NCI-H1105 treated with DMSO at 0.1 percent for 48 hours (cell line): ENCODE data around the gene HEATR5B.

ENCODE experiments used
- DNase-seq: peaks from one replicate; lab custom pipeline; 2025; lab: John Stamatoyannopoulos, UW

The HEATR5B gene

GRCh38 chr2:37083873-37084794, at the start of gene HEATR5B, which contains the start of gene GPATCH11:
Gene HEATR5B (minus strand): TSS chr2:37084372. CDS start chr2:37083414, 958 bp downstream.
Gene GPATCH11 (plus strand): TSS chr2:37084518. CDS start chr2:37088382, 3,864 bp downstream.
- peak; percentile 96 for DNase-seq

- DNase-seq = no peak
Observed at GRCh38 chr2:37132914-37133313, 48.7 kb upstream of the HEATR5B start.

DNA sequence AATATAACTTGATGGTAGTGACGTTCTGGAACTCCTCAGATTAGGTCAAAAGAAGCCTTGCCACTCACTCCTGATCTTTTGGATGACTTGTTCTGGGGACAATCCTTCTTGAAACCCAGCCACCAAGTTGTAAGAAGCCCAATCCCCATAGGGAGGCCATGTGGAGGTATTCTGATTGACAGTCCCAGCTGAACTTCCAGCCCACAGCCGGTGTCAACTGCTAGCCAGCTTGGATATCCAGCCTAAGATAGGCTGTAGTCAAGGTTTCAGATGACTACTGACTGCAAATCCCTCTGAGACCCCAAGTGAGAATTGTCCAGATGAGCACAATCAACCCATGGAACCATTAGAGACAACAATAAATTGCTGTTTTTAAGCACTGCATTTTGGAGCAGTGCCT, 41.2 kb upstream of the HEATR5B start:
- DNase-seq = no peak

DNA sequence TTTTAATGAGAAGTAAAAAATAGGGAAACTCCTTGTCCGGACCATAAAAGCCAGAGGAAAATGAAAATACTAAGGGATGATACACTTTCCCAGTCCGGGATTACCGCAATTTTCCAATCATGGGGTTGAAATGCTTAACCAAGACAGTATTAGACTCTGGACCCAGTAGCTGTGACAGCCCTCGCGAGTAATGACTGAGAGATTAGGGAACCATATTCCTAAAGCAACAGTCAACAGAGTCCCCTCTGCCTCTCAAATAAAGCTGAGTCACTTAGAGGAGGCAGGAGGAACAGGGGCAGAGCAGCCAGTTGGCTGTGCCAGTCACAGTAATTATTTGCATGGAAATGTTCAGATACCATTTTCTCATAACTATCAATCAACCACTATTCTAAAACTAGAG, 35.0 kb upstream of the HEATR5B start:
- no peak for DNase-seq

- no peak for DNase-seq
Observed at GRCh38 chr2:37117566-37117965, 33.4 kb upstream of the HEATR5B start.

DNA sequence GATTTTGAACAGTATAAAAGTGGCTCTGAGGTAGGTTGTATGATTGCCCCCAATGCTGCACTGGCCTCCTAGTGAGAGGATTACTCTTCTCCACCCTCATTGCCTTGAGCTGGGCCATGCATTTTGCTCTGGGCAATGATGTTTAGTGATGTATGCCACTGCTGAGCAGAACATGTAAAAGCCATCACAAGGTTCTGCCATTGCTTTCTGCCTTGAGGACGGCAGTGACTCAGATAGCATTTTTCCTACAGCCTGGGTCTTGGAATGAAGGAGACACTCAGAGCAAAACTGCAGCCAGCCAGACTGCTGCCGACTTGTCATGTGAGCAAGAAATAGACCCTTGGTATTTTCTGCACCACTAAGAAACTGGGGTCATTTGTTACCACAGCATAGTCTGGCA, 27.8 kb upstream of the HEATR5B start:
- DNase-seq = no peak

DNA sequence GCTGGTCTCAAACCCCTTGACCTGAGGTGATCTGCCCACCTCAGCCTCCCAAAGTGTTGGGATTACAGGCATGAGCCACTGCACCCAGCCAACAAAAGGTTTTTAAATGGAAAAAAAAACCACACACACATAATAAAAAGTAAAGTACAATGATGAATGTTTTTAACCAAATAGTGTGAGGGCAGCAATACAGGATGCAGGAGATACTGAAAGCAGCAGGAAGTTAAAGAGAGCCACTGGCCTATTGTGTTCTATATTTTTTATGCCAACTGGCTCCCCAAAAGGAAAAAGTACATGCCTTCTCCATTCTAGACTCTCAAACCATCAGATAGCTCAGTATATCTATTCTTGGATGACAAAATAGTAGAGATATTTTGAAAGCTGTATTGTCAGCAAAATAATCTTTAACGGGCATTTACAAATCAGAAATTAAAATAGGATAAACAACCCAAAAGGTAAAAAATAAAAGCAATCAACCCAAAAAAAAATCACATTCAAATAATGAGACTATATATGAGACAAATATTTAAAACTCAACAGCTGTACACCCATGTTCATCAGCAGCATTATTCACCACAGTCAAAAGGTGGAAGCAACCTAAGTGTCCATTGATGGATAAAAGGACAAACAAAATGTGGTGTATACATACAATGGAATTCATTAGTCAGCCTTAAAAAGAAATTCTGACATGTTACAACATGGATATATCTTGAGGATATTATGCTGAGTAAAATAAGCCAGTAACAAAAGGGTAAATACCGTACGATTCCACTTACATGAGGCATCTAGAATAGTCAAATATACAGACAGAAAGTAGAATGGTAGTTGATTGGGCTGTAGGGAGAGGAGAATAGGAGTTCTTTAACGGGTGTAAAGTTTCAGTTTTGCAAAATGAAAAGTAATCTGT, 26.4 kb upstream of the HEATR5B start:
- no peak for DNase-seq

GRCh38 chr2:37109523-37109922, 25.4 kb upstream of the HEATR5B start:
- no peak for DNase-seq

- no peak for DNase-seq
Observed at GRCh38 chr2:37105150-37105549, 21.0 kb upstream of the HEATR5B start.

- no peak for DNase-seq
Observed at GRCh38 chr2:37104178-37104577, 20.0 kb upstream of the HEATR5B start.

DNA sequence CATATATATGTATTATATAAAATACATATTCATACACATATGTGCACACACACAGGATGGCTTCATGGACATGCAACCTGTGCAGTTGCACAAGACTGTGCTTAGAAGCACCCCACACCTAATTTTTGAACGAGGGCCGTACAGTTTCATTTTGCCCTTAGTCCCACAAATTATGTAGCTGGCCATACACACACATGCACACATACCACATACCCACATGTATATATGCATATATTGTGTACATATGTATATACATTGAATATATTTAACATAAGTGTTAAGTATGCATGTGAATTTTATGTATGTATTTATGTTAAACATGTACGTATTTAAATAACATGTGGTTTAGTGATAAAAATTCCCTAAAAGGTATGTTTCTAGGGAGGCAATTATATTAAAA, 18.4 kb upstream of the HEATR5B start:
- DNase-seq = no peak

DNA sequence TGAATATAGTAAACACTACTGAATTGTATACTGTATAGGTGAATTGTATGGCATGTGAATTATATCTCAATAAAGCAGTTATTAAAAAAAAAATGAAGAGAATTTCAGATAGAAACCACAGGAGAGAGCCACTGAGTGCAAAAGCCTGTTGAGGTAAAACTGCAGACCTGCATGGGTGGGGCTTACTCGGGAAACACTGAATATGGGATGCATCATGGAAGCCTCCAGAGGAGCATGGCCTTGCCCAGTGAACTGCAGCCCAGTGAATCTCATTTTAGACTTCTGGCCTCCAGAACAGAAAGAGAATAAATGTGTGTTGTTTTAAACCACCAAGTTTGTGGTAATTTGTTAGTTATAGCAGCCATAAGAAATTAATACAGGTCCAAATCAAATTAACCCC, 15.9 kb upstream of the HEATR5B start:
- DNase-seq = no peak

GRCh38 chr2:37098416-37099118, 14.4 kb upstream of the HEATR5B start:
- no peak for DNase-seq

- DNase-seq = no peak
Observed at GRCh38 chr2:37096568-37096967, 12.4 kb upstream of the HEATR5B start.

- DNase-seq = no peak
Observed at GRCh38 chr2:37091873-37092272, 7.7 kb upstream of the HEATR5B start.

DNA sequence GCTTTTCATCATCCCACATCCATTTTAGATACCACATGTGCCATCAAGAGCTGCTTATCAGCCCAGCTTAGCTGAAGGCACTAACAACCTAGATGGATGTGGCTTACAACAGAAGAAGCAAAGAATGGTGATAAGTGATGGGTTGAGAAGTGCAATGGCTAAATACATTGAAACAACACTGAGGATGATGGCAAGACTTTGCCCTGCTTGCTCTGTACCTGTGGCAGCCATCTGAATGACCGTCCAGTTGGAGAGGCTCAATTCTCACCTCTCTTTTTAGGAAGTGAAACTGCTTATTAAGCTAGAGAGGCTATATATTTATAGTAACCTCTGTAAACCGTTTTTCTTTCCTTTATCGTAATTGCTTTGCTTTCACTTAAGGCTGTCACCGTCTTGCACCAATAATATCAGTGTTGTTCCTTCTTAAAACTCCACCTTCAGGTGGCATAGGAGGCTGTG, 5.9 kb upstream of the HEATR5B start:
- DNase-seq = no peak

- no peak for DNase-seq
Observed at GRCh38 chr2:37085731-37086147, 1.6 kb upstream of the HEATR5B start.

DNA sequence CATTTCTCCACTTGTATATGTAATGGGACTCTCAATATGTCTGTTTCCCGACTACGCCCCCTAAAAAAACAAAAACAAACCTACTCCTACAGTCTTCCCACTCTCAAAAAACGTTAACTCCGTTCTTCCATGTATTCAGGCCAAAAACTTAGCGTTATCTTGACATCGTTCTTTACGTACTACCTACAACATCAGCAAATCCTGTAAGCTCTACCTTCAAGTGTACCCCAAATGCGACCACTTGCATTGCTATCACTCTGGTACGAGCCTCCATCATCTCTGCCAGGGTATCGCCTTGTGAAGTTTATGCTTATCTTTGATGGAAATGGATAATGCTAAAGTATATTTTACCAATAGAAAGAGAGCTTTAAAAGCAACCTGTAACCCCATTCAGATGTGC, 625 bp upstream of the HEATR5B start:
- no peak for DNase-seq

- no peak for DNase-seq
Observed at GRCh38 chr2:37080689-37081088, 3.5 kb downstream of the HEATR5B start.

DNA sequence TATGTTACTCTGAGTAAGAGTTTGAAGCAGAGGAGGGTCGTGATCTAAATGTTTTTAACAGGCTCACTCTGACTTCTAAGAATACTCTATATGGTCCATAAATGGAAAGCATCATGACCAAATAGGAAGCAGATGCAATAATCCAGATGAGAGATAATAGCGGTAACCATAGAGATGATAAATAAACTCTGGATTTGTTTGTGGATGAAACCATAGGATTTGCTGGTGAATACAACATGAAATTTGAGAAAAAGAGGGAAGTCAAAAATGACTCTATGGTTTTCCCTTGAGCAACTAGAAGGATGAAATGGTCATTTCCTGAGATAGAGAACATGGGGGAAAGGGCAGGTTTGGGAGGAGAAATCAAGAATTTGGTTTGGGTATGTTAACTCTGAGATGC, 3.9 kb downstream of the HEATR5B start:
- DNase-seq = no peak

- no peak for DNase-seq
Observed at GRCh38 chr2:37070931-37071330, 13.2 kb downstream of the HEATR5B start.

GRCh38 chr2:37068686-37069085, 15.5 kb downstream of the HEATR5B start:
- no peak for DNase-seq
